Neural cell (in vitro differentiated cells): ENCODE data around the gene SACS. TPM values are rescaled to one million over a fixed set of nuclear protein-coding genes. Genes with fewer than 3 reads are reported as not detected.

Source experiments
- H2AFZ ChIP-seq: fragments of 200-600, 300-800 bp; sonication (generic), shearing (Covaris generic); 2 replicates; pipeline ENCODE4 v1.6.0; 2014; ENCODE audit warnings: low read depth, mild to moderate bottlenecking, antibody characterized with exemption, low read length, moderate library complexity
- H3F3A ChIP-seq: fragments of 200-600 bp; shearing (Covaris generic); 2 replicates; pipeline ENCODE4 v1.6.1; 2016; ENCODE audit warnings: mild to moderate bottlenecking, moderate library complexity, mixed read lengths, antibody characterized with exemption, low read length; ENCODE audit not compliant: insufficient read depth, poor library complexity, severe bottlenecking
- H3K27ac ChIP-seq: fragments of 200-600, 300-800 bp; sonication (generic), shearing (Covaris generic); 2 replicates; pipeline ENCODE4 v1.5.1; 2014; ENCODE audit warnings: mild to moderate bottlenecking, low read length, moderate library complexity
- H3K27me3 ChIP-seq: fragments of 300-800, 200-600 bp; sonication (generic), shearing (Covaris generic); 2 replicates; pipeline ENCODE4 v1.6.0; 2014; ENCODE audit warnings: mild to moderate bottlenecking, low read depth, low read length, moderate library complexity; ENCODE audit not compliant: insufficient read depth
- H3K36me3 ChIP-seq: fragments of 300-800, 200-600 bp; sonication (generic), shearing (Covaris generic); 2 replicates; pipeline ENCODE4 v1.5.1; 2014; ENCODE audit warnings: mild to moderate bottlenecking, antibody characterized with exemption, low read length, moderate library complexity; ENCODE audit not compliant: insufficient read depth
- H3K4me2 ChIP-seq: fragments of 300-800, 200-600 bp; sonication (generic), shearing (Covaris generic); 2 replicates; pipeline ENCODE4 v1.6.0; 2014; ENCODE audit warnings: mild to moderate bottlenecking, low read length
- H3K4me3 ChIP-seq: fragments of 300-800, 200-600 bp; sonication (generic), shearing (Covaris generic); 2 replicates; pipeline ENCODE4 v1.5.1; 2014; ENCODE audit warnings: mild to moderate bottlenecking, low read length, moderate library complexity
- H3K79me2 ChIP-seq: fragments of 200-600 bp; shearing (Covaris generic); replicated peaks from 2 replicates; pipeline ENCODE4 v1.6.0; 2014; ENCODE audit warnings: mild to moderate bottlenecking, low read length, moderate library complexity; ENCODE audit not compliant: insufficient read depth
- H3K9ac ChIP-seq: fragments of 300-800, 200-600 bp; sonication (generic), shearing (Covaris generic); 2 replicates; pipeline ENCODE4 v1.6.1; 2016; ENCODE audit warnings: mild to moderate bottlenecking, low read length, mixed read lengths
- H3K9me2 ChIP-seq: fragments of 200-600 bp; shearing (Covaris generic); 2 replicates; pipeline ENCODE4 v1.6.1; 2016; ENCODE audit warnings: mild to moderate bottlenecking, low read length, mixed read lengths; ENCODE audit not compliant: insufficient read depth
- H3K9me3 ChIP-seq: fragments of 200-600, 300-800 bp; sonication (generic), shearing (Covaris generic); 2 replicates; pipeline ENCODE4 v1.6.1; 2016; ENCODE audit warnings: mild to moderate bottlenecking, mixed run types, low read length, moderate library complexity, mixed read lengths
- H4K20me1 ChIP-seq: fragments of 200-600 bp; shearing (Covaris generic); 2 replicates; pipeline ENCODE4 v1.6.1; 2016; ENCODE audit warnings: mild to moderate bottlenecking, mixed run types; ENCODE audit not compliant: insufficient read depth
- CTCF ChIP-seq: fragments of 450-650 bp; IDR thresholded peaks from 2 replicates; pipeline ENCODE4 v1.5.1; 2014; ENCODE audit warnings: antibody characterized with exemption, mild to moderate bottlenecking, moderate library complexity; ENCODE audit not compliant: poor library complexity, severe bottlenecking
- EP300 ChIP-seq: fragments of 450-650 bp; conservative IDR thresholded peaks from 2 replicates; pipeline ENCODE4 v1.6.1; 2014; ENCODE audit warnings: antibody characterized with exemption, mild to moderate bottlenecking, moderate library complexity; ENCODE audit not compliant: poor library complexity, severe bottlenecking
- EZH2 ChIP-seq: fragments of 200-600, 300-800 bp; shearing (Covaris generic), sonication (generic); IDR thresholded peaks from 2 replicates; pipeline ENCODE4 v1.6.1; 2014; ENCODE audit warnings: antibody characterized with exemption, low read length, borderline replicate concordance, mild to moderate bottlenecking; ENCODE audit not compliant: insufficient read depth, poor library complexity, severe bottlenecking
- MXI1 ChIP-seq: fragments of 450-650 bp; conservative IDR thresholded peaks from 2 replicates; pipeline ENCODE4 v1.6.1; 2014; ENCODE audit warnings: antibody characterized with exemption, mild to moderate bottlenecking; ENCODE audit not compliant: poor library complexity, severe bottlenecking
- POLR2AphosphoS5 ChIP-seq: IDR thresholded peaks from 2 replicates; pipeline ENCODE4 v1.6.1; 2012
- RAD21 ChIP-seq: fragments of 450-650 bp; conservative IDR thresholded peaks from 2 replicates; pipeline ENCODE4 v1.6.1; 2014; ENCODE audit warnings: antibody characterized with exemption, mild to moderate bottlenecking, moderate library complexity
- REST ChIP-seq: IDR thresholded peaks from 2 replicates; pipeline ENCODE4 v1.6.1; 2012; ENCODE audit warnings: borderline replicate concordance
- SMC3 ChIP-seq: fragments of 450-650 bp; conservative IDR thresholded peaks from 2 replicates; pipeline ENCODE4 v1.6.1; 2014; ENCODE audit warnings: antibody characterized with exemption, mild to moderate bottlenecking, moderate library complexity; ENCODE audit not compliant: poor library complexity
- TAF1 ChIP-seq: IDR thresholded peaks from 2 replicates; pipeline ENCODE4 v1.6.1; 2012; ENCODE audit warnings: low read depth
- polyA plus RNA-seq: library from polyadenylated mRNA; depleted of rRNA; stranded (reverse); fragments of >200 nt; gene quantifications from 2 replicates; pipeline ENCODE4 v1.2.3, GENCODE V29; 2014

The SACS gene
- polyA plus RNA-seq, 1 donor from 2014 or later, result 24.1 TPM

- Histone ChIP-seq H3K27ac (no peak overlapping the region), H3K4me2 (no peak overlapping the region), H4K20me1 (no peaks in the 10 kb centered on the region), H3K36me3 (no peaks in the 10 kb centered on the region), H3K9ac (no peak overlapping the region), H3F3A (no peaks in the 10 kb centered on the region), H3K27me3 (no peaks in the 10 kb centered on the region), H3K9me2 (no peaks in the 10 kb centered on the region), H2AFZ (no peak overlapping the region), H3K4me3 (no peak overlapping the region), H3K79me2 (no peaks in the 10 kb centered on the region), H3K9me3 (no peaks in the 10 kb centered on the region)
- TF ChIP-seq EP300 (no peak), EZH2 (no peak), SMC3 (no peak), TAF1 (no peak), REST (no peak), MXI1 (no peak), RAD21 (no peak), POLR2AphosphoS5 (no peak), CTCF (no peak)
These were observed 10.4 kb upstream of the SACS start for GRCh38 chr13:23443878-23444277.

- Histone ChIP-seq H3K36me3 (no peaks in the 10 kb centered on the region), H2AFZ (no peak overlapping the region), H3K9ac (no peak overlapping the region), H3K9me3 (no peaks in the 10 kb centered on the region), H3K4me3 (no peak overlapping the region), H3K79me2 (no peaks in the 10 kb centered on the region), H4K20me1 (no peaks in the 10 kb centered on the region), H3K4me2 (no peak overlapping the region), H3K27me3 (no peaks in the 10 kb centered on the region), H3K9me2 (no peaks in the 10 kb centered on the region), H3K27ac (no peak overlapping the region), H3F3A (no peaks in the 10 kb centered on the region)
- TF ChIP-seq TAF1 (no peak), SMC3 (no peak)
These were observed 9.6 kb upstream of the SACS start for GRCh38 chr13:23443110-23443509.
